ENCODE data around the gene DRC3.

The DRC3 gene

GRCh38 chr17:18017958-18018357 is 45.3 kb downstream of the DRC3 start:
- TF ChIP-seq, protein P1, sequence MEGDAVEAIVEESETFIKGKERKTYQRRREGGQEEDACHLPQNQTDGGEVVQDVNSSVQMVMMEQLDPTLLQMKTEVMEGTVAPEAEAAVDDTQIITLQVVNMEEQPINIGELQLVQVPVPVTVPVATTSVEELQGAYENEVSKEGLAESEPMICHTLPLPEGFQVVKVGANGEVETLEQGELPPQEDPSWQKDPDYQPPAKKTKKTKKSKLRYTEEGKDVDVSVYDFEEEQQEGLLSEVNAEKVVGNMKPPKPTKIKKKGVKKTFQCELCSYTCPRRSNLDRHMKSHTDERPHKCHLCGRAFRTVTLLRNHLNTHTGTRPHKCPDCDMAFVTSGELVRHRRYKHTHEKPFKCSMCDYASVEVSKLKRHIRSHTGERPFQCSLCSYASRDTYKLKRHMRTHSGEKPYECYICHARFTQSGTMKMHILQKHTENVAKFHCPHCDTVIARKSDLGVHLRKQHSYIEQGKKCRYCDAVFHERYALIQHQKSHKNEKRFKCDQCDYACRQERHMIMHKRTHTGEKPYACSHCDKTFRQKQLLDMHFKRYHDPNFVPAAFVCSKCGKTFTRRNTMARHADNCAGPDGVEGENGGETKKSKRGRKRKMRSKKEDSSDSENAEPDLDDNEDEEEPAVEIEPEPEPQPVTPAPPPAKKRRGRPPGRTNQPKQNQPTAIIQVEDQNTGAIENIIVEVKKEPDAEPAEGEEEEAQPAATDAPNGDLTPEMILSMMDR (conservative IDR thresholded peaks at IDR 0.05; ENCODE audit: low read length) = no peak
- H3K4me3 ChIP-seq (ENCODE audit: low read length) = no peak overlapping the region
- no peak for DNase-seq (ENCODE audit: low read depth)

DNA sequence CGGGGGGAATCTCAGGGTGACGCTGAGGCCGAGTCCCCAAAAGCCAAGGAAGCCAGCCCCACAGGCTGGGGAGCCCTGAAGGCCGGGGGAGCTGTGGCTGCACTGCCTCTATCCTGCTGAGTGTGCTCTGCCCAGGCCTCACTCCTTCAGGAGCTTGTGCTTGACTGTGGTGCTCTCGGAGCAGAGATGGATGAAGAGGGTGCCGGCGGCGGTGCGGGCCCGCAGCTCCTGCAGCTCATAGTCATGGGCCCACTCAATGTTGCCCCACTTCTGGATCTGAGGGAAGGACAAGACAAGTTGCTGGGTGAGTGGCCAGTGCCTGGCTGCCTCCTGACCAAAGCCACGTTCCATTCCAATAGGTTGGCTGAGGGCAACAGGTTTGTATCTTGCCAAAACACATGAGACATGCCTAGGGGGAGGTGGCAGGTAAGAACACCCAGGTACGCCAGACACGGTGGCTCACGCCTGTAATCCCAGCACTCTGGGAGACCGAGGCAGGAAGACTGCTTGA is 45.8 kb downstream of the DRC3 start:
- TF ChIP-seq, protein P1 (conservative IDR thresholded peaks at IDR 0.05; ENCODE audit: low read length) = no peak
- no peak overlapping the region for H3K4me3 ChIP-seq (ENCODE audit: low read length)
- no peak for DNase-seq (ENCODE audit: low read depth)

DNA sequence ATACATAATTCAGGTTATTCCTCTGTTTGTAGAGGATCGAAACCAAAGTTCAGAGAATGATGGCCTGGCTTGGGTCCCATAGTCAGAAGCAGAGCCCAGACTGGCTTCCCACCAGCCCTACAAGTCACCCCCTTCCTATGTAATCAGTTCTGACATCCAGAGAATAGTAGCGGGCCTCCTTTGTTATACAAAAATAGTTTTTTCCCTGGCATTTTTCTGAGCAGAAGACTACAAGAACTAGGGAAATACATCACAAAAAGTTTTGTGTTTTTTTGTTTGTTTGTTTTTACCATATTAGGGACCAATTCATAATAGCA is 47.1 kb downstream of the DRC3 start:
- TF ChIP-seq, protein P1 (conservative IDR thresholded peaks at IDR 0.05; ENCODE audit: low read length) = no peak
- DNase-seq (ENCODE audit: low read depth) = no peak
- H3K4me3 ChIP-seq (ENCODE audit: low read length) = no peak overlapping the region

- H3K4me3 ChIP-seq (ENCODE audit: low read length) = no peak overlapping the region
- no peak for DNase-seq (ENCODE audit: low read depth)
- TF ChIP-seq, protein P1 (conservative IDR thresholded peaks at IDR 0.05; ENCODE audit: low read length) = no peak
Measured at GRCh38 chr17:18020971-18021370, 48.3 kb downstream of the DRC3 start.

DNA sequence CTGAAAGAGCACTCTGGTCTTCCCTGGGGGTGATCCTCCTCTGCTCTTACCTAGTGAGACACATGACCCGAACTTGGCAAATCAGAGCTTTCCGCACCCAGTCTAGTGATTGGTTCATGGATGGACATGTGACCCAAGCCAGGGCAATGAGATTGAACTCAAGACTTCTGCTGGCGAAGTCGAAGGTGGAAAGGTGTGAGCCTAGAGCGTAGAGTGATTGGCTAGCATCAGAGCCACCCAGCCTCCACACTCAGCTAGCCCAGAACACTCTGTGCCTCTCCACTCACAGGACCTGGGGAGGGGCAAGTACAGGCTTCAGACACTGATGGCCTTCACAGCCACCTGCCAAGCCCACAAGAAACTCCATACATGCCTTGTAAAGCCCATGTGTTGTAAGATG is 48.7 kb downstream of the DRC3 start:
- no peak for DNase-seq (ENCODE audit: low read depth)
- H3K4me3 ChIP-seq (ENCODE audit: low read length) = no peak overlapping the region
- TF ChIP-seq, protein P1 (conservative IDR thresholded peaks at IDR 0.05; ENCODE audit: low read length) = no peak

DNA sequence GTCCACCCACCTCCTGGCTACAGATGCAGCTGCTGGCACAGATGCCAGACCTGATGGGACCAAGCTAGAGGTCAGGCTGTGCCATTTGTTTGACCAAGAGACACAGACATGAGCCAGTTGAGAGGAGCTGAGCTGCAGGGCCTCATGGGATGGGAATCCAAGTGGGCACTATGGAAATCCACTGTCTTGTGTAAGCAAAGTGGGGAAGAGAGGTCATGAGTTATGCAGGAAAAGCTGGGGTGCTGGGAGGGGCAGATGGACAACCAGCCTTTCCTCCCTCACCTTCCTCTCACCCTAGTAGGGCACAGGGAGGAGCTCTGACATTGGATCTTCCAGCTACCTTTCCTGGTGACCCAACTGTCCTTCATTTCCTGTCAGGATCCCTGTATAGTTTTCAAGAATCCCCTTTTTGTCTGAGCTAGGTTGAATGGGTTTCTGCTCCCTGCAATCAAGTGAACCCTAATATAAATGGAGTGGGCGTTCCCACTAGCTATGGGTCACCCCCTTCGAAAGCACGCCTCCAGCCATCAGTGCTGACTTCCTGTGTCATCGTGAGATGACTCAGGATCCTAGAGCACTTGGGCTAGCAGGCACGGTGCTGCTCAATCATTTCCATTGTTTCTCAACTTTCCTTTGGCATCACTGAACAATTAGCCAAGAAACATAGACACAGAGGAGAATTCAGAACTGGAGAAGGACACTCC is 52.7 kb downstream of the DRC3 start:
- TF ChIP-seq, protein P1 (conservative IDR thresholded peaks at IDR 0.05; ENCODE audit: low read length) = no peak
- H3K4me3 ChIP-seq (ENCODE audit: low read length) = no peak overlapping the region
- peak; percentile 66 for DNase-seq (ENCODE audit: low read depth)

All from AG10803 (cell line).